ENCODE data around the gene ZIK1. TPM values are rescaled to one million over a fixed set of nuclear protein-coding genes. Genes with fewer than 3 reads are reported as not detected.

ZIK1 gene
- total and polyA plus RNA-seq, 2 donors (not counting 3 experiments of a cell fraction or from before 2014, with no cell fraction given), result 0.79 to 2.4 TPM

DNA sequence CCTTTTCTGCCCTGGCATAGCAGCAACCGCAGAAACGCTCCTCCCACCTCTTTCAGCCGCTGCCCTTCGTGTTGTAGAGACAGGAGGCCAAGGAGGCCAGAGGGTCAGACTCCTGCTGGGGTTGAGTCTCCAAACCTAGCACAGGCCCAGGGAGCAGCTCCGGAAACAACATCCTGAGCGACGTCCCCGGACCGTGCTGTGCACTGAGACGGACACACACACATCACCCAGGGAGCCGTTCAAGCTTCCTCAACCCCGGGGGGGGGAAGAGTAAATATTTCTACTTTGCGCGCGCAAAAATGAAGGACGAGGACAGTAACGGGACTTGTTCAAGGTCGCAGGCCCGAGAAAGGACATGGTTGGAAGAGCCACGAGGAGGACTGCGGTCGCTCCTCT lies 24.9 kb upstream of the ZIK1 start:
- no peak overlapping the region for H3K27ac ChIP-seq (ENCODE audit: insufficient read depth, low read depth, low read length)
- H3K9me3 ChIP-seq (replicated peaks; ENCODE audit: control insufficient read depth, insufficient read depth, low read length), result no peaks in the 10 kb centered on the region
- peaks cover 11% of the 10 kb centered on the region for H3K4me1 ChIP-seq (ENCODE audit: control insufficient read depth, extremely low read depth, insufficient read depth, low read length)
- peak overlapping the region; percentile 69 for H3K4me2 ChIP-seq (ENCODE audit: insufficient read depth, low read length)
- no peaks in the 10 kb centered on the region for H4K20me1 ChIP-seq (replicated peaks; ENCODE audit: control insufficient read depth, extremely low read depth, insufficient read depth, low read length)
- dilution Hi-C loops (cut with MboI; ENCODE audit: extremely low pct_ligation_motif_present, low sequenced_read_pairs), result no loop called here
- peak overlapping the region; percentile 21 to 79 (median 67) for H3K4me3 ChIP-seq (replicated peaks in 1 of 3; ENCODE audit: insufficient read depth in 1 of 3, low read depth in 1 of 3, low read length in 3 of 3)
- DNase-seq (ENCODE audit: low read depth, low spot score), result peak; percentile 14
- H3K9ac ChIP-seq (replicated peaks; ENCODE audit: extremely low read depth, insufficient read depth, low read length), result peak overlapping the region; percentile 41
- CTCF ChIA-PET, result no interaction called here
- H3K79me2 ChIP-seq (ENCODE audit: control insufficient read depth, insufficient read depth, low read length), result no peaks in the 10 kb centered on the region
- peak; percentile 40 for FAIRE-seq
- H3K9me1 ChIP-seq (replicated peaks; ENCODE audit: control insufficient read depth, extremely low read depth, insufficient read depth, low read length), result no peaks in the 10 kb centered on the region
- peak overlapping the region; percentile 88 for H2AFZ ChIP-seq (ENCODE audit: low read depth, low read length)
- peaks cover 0 to 13% of the 10 kb centered on the region in 2 experiments for H3K36me3 ChIP-seq (ENCODE audit: control insufficient read depth in 2 of 2, extremely low read depth in 1 of 2, insufficient read depth in 2 of 2, low read length in 2 of 2)
- intact Hi-C loops (cut with micrococcal nuclease), result no loop called here
- POLR2A ChIA-PET, result interaction anchor here (0.6 kb wide), 1 partner anchor 625 kb away, joined by 3 read pairs; no protein-coding TSS in a partner anchor
- TF ChIP-seq MYC (IDR thresholded peaks at IDR 0.05; ENCODE audit: low read depth, low read length), result no peak
- H3K27me3 ChIP-seq (ENCODE audit: control insufficient read depth in 2 of 2, insufficient read depth in 2 of 2, low read length in 2 of 2), result no peaks in the 10 kb centered on the region
- no TSS peak for BruUV-seq (replicated peaks)

DNA sequence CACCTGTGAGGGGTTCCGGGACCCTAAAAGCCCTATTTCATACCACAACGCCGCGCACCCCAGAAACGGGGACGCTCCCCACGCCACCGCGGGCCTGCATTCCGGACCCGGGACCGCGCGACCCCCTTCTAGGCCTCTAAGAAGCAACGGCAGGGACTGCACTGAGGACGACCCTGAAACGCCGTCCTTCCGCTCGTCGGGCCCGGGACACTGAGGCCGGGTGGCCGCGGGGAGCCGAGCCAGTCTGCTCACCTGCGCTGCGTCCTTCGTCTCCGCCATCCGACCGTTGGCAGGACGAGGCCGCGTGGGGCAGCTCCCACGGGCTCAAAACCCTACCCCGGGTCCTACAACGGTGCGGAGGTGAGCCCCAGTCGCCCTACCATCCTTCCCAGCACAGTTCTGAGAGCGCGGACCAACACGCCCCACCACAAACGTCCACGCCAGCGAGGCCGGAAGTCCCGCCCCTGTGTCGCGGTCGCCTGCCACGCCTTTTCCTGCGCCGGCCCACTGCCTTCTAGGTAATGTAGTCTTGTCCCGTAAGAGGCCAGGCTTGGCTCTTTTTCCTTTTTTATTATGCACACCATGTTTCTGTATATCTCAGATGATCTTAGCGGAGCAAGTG lies 24.4 kb upstream of the ZIK1 start, which contains the start of gene ZNF550:
Gene ZNF550 (minus strand): TSS at position 460 of the 622 bp plus-strand sequence. CDS start 181 bp downstream, at position 279.
- Histone ChIP-seq H4K20me1 (replicated peaks; ENCODE audit: control insufficient read depth, extremely low read depth, insufficient read depth, low read length) (no peaks in the 10 kb centered on the region), H3K79me2 (ENCODE audit: control insufficient read depth, insufficient read depth, low read length) (no peaks in the 10 kb centered on the region), H3K4me2 (ENCODE audit: insufficient read depth, low read length) (peak within 1 kb of the TSS; percentile 69), H3K27ac (ENCODE audit: insufficient read depth, low read depth, low read length) (no peak within 1 kb of the TSS), H3K4me3 (replicated peaks in 1 of 3; ENCODE audit: insufficient read depth in 1 of 3, low read depth in 1 of 3, low read length in 3 of 3) (peak within 1 kb of the TSS; percentile 21 to 79 (median 67)), H3K36me3 (ENCODE audit: control insufficient read depth in 2 of 2, extremely low read depth in 1 of 2, insufficient read depth in 2 of 2, low read length in 2 of 2) (peaks cover 0 to 9% of the 10 kb centered on the region in 2 experiments), H3K4me1 (ENCODE audit: control insufficient read depth, extremely low read depth, insufficient read depth, low read length) (peaks cover 11% of the 10 kb centered on the region), H3K9ac (replicated peaks; ENCODE audit: extremely low read depth, insufficient read depth, low read length) (peak within 1 kb of the TSS; percentile 41), H3K9me1 (replicated peaks; ENCODE audit: control insufficient read depth, extremely low read depth, insufficient read depth, low read length) (no peaks in the 10 kb centered on the region), H3K9me3 (replicated peaks; ENCODE audit: control insufficient read depth, insufficient read depth, low read length) (no peaks in the 10 kb centered on the region), H3K27me3 (ENCODE audit: control insufficient read depth in 2 of 2, insufficient read depth in 2 of 2, low read length in 2 of 2) (no peaks in the 10 kb centered on the region), H2AFZ (ENCODE audit: low read depth, low read length) (peak within 1 kb of the TSS; percentile 88)
- DNase-seq (ENCODE audit: low read depth, low spot score) (peak; percentile 88), FAIRE-seq (peak; percentile 91)
- dilution Hi-C loops (cut with MboI; ENCODE audit: extremely low pct_ligation_motif_present, low sequenced_read_pairs) (no loop called here), intact Hi-C loops (cut with micrococcal nuclease) (loop anchor here (10.0 kb wide), 1 partner anchor 145 kb away; the partner anchor contains the start of gene ZNF17)
- TF ChIP-seq POLR2A (IDR thresholded peaks at IDR 0.05; ENCODE audit: low read depth, low read length) (peak; percentile 66), POLR2AphosphoS5 (IDR thresholded peaks at IDR 0.05; ENCODE audit: insufficient read depth, low read depth, low read length) (peak; percentile 46), EZH2 (IDR thresholded peaks at IDR 0.05; ENCODE audit: borderline replicate concordance, low read depth, low read length, severe bottlenecking) (no peak)
- TSS peak; percentile 59 for BruUV-seq (replicated peaks)
- CTCF ChIA-PET, result no interaction called here
- POLR2A ChIA-PET, result no interaction called here
